ENCODE results near the gene ZNF709. TPM values are rescaled to one million over a fixed set of nuclear protein-coding genes. Genes with fewer than 3 reads are reported as not detected.
"Not testable (repeated sequence)": the region's sequence is repeated elsewhere in the genome, so short reads cannot be mapped to it uniquely, and the experiment has no call there.

Gene ZNF709
- total and polyA plus RNA-seq, 2 of the 13 experiments (the other 11 are each of a cell fraction or from before 2014, with no cell fraction given): 1.5 to 3.9 TPM

- FAIRE-seq (peak; percentile 60), DNase-seq (ENCODE audit: low spot score) (peak; percentile 19), ATAC-seq (peak; percentile 79)
- H3K9me3 ChIP-seq (ENCODE audit: low read length); CTCF ChIA-PET (ENCODE audit: low intra/inter-chr PET ratio, low total read pairs); H3K27me3 ChIP-seq (ENCODE audit: control insufficient read depth in 1 of 2, insufficient read depth in 2 of 2, low read length in 2 of 2); H4K20me1 ChIP-seq (ENCODE audit: insufficient read depth, low read length); H3K36me3 ChIP-seq (replicated peaks in 1 of 2; ENCODE audit: control insufficient read depth in 1 of 2, insufficient read depth in 2 of 2, low read length in 2 of 2); H2AFZ ChIP-seq (ENCODE audit: low read length); TF ChIP-seq HNF1A (CRISPR knock-in tag; IDR thresholded peaks at IDR 0.05; ENCODE audit: borderline replicate concordance): not testable (repeated sequence)
- TSS peak; percentile 42 for BruUV-seq (replicated peaks)
- WGBS (ENCODE audit: low lambda C conversion rate): under 1% methylated on average over 8 of the region's 28 CpGs
- POLR2A ChIA-PET: interaction anchor here (1.0 to 2.0 kb wide), 8 partner anchors 39 to 171 kb away, joined by 5 to 13 read pairs (median 8); partner anchors contain the start of genes ZNF442, ZNF490, ZNF564 and ZNF791
- H3K4me3 ChIP-seq (replicated peaks in 1 of 3; ENCODE audit: insufficient read depth in 1 of 3, low read depth in 2 of 3, low read length in 3 of 3): peak overlapping the region; percentile 72 to 96 (median 83)
- in situ Hi-C loops (cut with HindIII; ENCODE audit: extremely low pct_ligation_motif_present, low pct_unique_long_range_greater_than_20kb): loop anchor here (5.0 kb wide), 1 partner anchor 42 kb away; the partner anchor contains the start of gene ZNF709
- H3K9ac ChIP-seq (ENCODE audit: insufficient read depth, low read depth, low read length): peak overlapping the region; percentile 92
- peak overlapping the region; percentile 97 for H3K27ac ChIP-seq (ENCODE audit: extremely low read length, insufficient read depth, low read length)
- intact Hi-C loops (cut with micrococcal nuclease; ENCODE audit: unreplicated experiment): loop anchor here (2.0 to 5.0 kb wide), 3 partner anchors 39 to 112 kb away; partner anchors contain the start of genes ZNF564, ZNF709 and ZNF799
- peaks cover 34% of the 10 kb centered on the region for H3K4me1 ChIP-seq (ENCODE audit: insufficient read depth, low read length)
- peak; percentile 34; the same call in 1 of the 2 replicates for TF ChIP-seq HNF1A (IDR thresholded peaks at IDR 0.05; ENCODE audit: low read depth)
- TF ChIP-seq ZNF501 (CRISPR knock-in tag; IDR thresholded peaks at IDR 0.05): 0 out of 2 replicates have a peak, but pooled peaks have one; percentile 10
- 0 out of 2 replicates have a peak, but pooled peaks have one; percentile 9 for TF ChIP-seq ZNF350 (CRISPR knock-in tag; IDR thresholded peaks at IDR 0.05; ENCODE audit: borderline replicate concordance, low read depth)
- TF ChIP-seq ZEB1 (IDR thresholded peaks at IDR 0.05; ENCODE audit: insufficient replicate concordance, low read depth): peak; percentile 32
- TF ChIP-seq POLR2A (IDR thresholded peaks at IDR 0.05; ENCODE audit: insufficient read depth in 1 of 2, low read depth in 2 of 2, low read length in 2 of 2): peak; percentile 46 to 63; a peak in 3 of 4 replicates
- TF ChIP-seq POLR2AphosphoS5 (IDR thresholded peaks at IDR 0.05; ENCODE audit: low read depth, low read length): peak; percentile 43; the same call in 1 of the 2 replicates
- 0 out of 2 replicates have a peak, but pooled peaks have one; percentile 2 for TF ChIP-seq SALL1 (CRISPR knock-in tag; IDR thresholded peaks at IDR 0.05)
- H3K4me2 ChIP-seq (ENCODE audit: low read depth, low read length): peak overlapping the region; percentile 84
- peaks cover 43% of the 10 kb centered on the region for H3K79me2 ChIP-seq (ENCODE audit: insufficient read depth, low read length)
Observed at GRCh38 chr19:12439686-12440540, 44.7 kb downstream of the ZNF709 start.

- in situ Hi-C loops (cut with HindIII; ENCODE audit: extremely low pct_ligation_motif_present, low pct_unique_long_range_greater_than_20kb); H3K4me2 ChIP-seq (ENCODE audit: low read depth, low read length); H3K9ac ChIP-seq (ENCODE audit: insufficient read depth, low read depth, low read length); H3K4me3 ChIP-seq (replicated peaks in 1 of 3; ENCODE audit: insufficient read depth in 1 of 3, low read depth in 2 of 3, low read length in 3 of 3); CTCF ChIA-PET (ENCODE audit: low intra/inter-chr PET ratio, low total read pairs); H2AFZ ChIP-seq (ENCODE audit: low read length); POLR2A ChIA-PET; DNase-seq (ENCODE audit: low spot score); H4K20me1 ChIP-seq (ENCODE audit: insufficient read depth, low read length); H3K9me3 ChIP-seq (ENCODE audit: low read length); ATAC-seq; BruUV-seq (replicated peaks); intact Hi-C loops (cut with micrococcal nuclease; ENCODE audit: unreplicated experiment); FAIRE-seq; H3K27ac ChIP-seq (ENCODE audit: extremely low read length, insufficient read depth, low read length); H3K27me3 ChIP-seq (ENCODE audit: control insufficient read depth in 1 of 2, insufficient read depth in 2 of 2, low read length in 2 of 2): not testable (repeated sequence)
- H3K4me1 ChIP-seq (ENCODE audit: insufficient read depth, low read length): peaks cover 11% of the 10 kb centered on the region
- 94% methylated on average over 6 of the region's 6 CpGs for WGBS (ENCODE audit: low lambda C conversion rate)
- peaks cover 4 to 26% of the 10 kb centered on the region in 2 experiments for H3K36me3 ChIP-seq (replicated peaks in 1 of 2; ENCODE audit: control insufficient read depth in 1 of 2, insufficient read depth in 2 of 2, low read length in 2 of 2)
- H3K79me2 ChIP-seq (ENCODE audit: insufficient read depth, low read length): peaks cover 24% of the 10 kb centered on the region
Observed at GRCh38 chr19:12430726-12431299, 53.8 kb downstream of the ZNF709 start.
